Right ventricle myocardium inferior (tissue), 1 donor: ENCODE results near the gene SSBP2. TPM values are rescaled to one million over a fixed set of nuclear protein-coding genes. Genes with fewer than 3 reads are reported as not detected.
A peak's percentile ranks its signal among the peaks of the same experiment; 100 is the strongest.
"Not testable (repeated sequence)": the region's sequence is repeated elsewhere in the genome, so short reads cannot be mapped to it uniquely, and the experiment has no call there.

Experiments used
- ATAC-seq: fragments of 200-7000 bp; cut with Tn5 transposase; one replicate; pipeline ENCODE4 v1.9.1; 2020; ENCODE audit warnings: mild to moderate bottlenecking, moderate library complexity
- DNase-seq: peaks from one replicate; pipeline ENCODE4 v3.0.0; 2021; ENCODE audit errors: missing footprints
- intact Hi-C: fragments of 100-400 bp; cut with DNase I; formaldehyde crosslinking; loops from one replicate; pipeline ENCODE4 v1.11.0; 2022
- total RNA-seq: library from RNA; stranded (reverse); fragmentation: NEBNext Ultra II Directional; extraction: Animal tissue kit (Norgen Biotek cat#: 25700); gene quantifications from one replicate; pipeline ENCODE4 v1.2.1, GENCODE V29; 2021
- donor health status: DM: no; HTN: yes; CAD: no; lungs with severe emphysema.

Gene SSBP2
- total RNA-seq, 1 donor from 2014 or later = 55.4 TPM

DNA sequence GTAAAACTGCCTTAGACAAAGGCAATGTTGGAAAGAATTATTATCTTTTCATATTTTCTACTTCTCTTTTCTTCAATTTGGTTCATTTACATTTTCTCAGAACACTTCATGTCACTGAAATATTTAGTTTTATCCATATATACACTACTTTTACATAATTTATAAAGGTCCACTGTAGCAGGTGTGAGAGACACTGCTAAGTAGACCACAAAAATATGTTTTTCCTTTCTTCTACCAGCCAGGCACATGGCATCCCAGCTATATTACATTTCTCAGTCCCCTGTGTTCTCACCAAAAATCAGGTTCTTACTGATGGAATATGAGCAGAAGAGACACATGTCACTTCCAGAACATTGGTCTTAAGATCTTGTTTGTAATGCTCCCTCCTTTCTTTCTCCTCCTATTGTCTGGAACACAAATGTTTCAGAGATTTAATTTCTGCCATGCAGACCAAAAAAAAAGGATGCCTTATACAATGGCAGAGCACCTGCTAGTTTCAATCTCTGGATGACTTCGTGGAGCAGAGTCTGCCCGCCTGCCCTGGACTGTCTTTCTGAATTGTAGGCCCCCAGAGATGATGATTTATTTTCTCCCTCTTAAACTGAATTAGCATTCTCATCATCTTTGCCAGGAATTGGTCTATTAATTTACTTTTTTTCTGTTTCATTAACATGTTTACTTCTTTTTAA, 231.5 kb downstream of the SSBP2 start:
- DNase-seq (no peak), ATAC-seq (no peak)
- intact Hi-C loops = no loop called here

GRCh38 chr5:81517462-81517861, 233.4 kb downstream of the SSBP2 start:
- ATAC-seq (no peak), DNase-seq (no peak)
- intact Hi-C loops = no loop called here

GRCh38 chr5:81516091-81516490, 234.8 kb downstream of the SSBP2 start:
- DNase-seq = no peak
- intact Hi-C loops = no loop called here
- ATAC-seq = no peak

- ATAC-seq = no peak
- DNase-seq = no peak
- intact Hi-C loops = no loop called here
These were observed 236.9 kb downstream of the SSBP2 start for GRCh38 chr5:81513982-81514381.

GRCh38 chr5:81513473-81513872, 237.4 kb downstream of the SSBP2 start:
- DNase-seq (no peak), ATAC-seq (no peak)
- intact Hi-C loops = no loop called here

DNA sequence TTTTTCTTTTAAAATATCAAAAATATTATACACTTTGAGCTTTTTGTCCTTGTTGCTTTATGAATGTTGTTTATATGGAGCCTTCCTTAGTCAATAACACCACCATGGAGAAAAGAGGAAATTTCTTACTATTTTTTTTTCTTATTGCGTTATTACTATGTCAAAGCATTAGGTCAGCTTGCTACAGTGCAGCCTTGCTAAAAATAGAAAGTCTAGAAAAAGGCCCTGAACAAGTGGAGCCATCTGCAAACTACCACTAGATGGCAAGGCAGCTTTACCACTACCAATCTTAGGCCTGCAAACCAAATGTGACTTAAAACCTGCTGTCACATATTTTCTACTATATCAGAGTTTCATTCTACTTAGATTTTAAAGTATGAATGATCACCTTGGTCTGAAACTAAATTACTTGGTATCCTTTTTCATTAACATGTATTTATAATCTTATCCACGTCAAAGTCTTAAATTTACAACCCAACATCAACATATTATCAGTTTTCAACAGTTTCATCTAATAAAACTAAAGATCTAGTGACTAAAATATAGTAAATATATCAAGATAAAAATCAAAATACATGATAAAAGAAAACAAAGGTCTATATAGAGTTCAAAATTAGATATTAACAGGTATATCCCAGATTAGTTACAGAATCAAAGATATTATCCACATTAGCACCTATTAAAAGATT, 243.9 kb downstream of the SSBP2 start:
- intact Hi-C loops = loop anchor here (1.0 to 10.0 kb wide), 5 partner anchors 244 to 659 kb away; partner anchors contain the start of genes ATG10 and SSBP2
- peak; percentile 99 for ATAC-seq
- no peak for DNase-seq

- no peak for DNase-seq
- ATAC-seq = no peak
- intact Hi-C loops = loop anchor here (2.0 to 10.0 kb wide), 4 partner anchors 244 to 466 kb away; partner anchors contain the start of genes ATG10 and SSBP2
These were observed 244.5 kb downstream of the SSBP2 start for GRCh38 chr5:81506378-81506777.

DNA sequence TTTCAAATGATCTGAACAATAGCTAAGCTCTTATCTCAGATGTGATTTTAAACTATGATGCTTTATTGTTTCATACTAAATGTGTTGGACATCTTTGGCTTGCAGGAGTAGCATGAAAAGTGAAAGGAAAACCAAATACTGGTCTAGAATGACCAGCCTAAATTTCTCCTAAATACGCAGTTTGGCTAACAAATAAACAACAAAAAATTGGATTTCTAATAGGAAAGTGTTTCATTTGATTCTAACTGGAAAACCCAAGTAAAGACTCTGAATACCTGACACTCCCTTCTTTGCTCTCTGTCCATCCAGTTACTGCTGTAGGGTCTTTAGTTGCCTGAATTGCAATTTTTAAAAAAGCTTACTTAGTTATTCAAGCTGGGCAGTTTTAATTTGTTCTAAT, 245.2 kb downstream of the SSBP2 start:
- DNase-seq = no peak
- no peak for ATAC-seq
- intact Hi-C loops = loop anchor here (2.0 to 10.0 kb wide), 4 partner anchors 245 to 467 kb away; partner anchors contain the start of genes ATG10 and SSBP2

DNA sequence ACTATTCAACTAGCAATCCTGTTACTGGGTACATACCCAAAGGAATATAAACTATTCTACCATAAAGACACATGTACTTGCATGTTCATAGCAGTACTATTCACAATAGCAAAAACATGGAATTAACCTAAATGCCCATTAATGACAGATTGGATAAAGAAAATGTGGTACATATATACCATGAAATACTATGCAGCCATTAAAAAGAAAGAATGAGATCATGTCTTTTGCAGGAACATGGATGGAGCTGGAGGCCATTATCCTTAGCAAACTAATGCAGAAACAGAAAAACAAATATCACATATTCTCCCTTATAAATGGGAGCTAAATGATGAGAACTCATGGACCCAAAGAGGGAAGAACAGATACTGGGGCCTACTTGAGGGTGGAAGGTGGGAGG, 247.3 kb downstream of the SSBP2 start:
- intact Hi-C loops = loop anchor here (10.0 kb wide), 1 partner anchor 381 kb away; no protein-coding TSS in a partner anchor
- ATAC-seq, DNase-seq: not testable (repeated sequence)

DNA sequence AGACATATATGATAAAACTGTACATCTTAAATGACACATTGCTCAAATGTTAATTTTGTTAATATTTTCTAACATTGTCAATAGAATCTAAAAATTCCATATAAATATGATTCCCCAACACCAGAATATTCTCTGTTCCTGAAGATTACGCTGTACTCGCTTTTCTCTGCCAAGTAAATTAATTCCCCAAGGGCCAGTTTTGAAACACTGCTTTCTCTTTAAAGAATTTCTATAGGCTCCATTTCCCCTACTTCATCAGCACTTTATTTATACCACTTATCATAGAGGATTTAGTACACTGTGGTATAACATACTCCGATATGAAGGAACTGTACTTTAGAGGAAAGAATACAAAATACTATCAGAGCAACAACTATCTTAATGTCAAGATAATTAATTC, 255.6 kb downstream of the SSBP2 start:
- no peak for ATAC-seq
- DNase-seq = no peak
- intact Hi-C loops = no loop called here

DNA sequence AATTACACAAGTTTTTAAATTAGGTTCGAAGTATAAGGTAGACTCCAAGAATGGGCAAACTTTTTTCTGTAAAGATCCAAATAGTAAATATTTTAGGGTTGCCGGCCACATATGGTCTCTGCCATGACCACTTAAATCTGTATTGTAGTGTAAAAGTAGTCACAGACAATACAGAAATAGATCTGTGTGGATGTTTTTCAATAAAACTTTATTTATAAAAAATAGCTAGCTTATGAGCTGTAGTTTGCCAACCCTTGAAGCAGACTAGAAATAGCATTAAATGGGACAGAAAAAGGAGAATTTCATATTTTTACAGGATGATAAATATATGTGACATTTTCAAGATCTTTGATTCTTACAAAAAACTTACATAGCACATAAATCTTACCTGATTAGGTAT, 262.0 kb downstream of the SSBP2 start:
- no peak for ATAC-seq
- intact Hi-C loops = no loop called here
- DNase-seq = no peak

GRCh38 chr5:81486711-81487110, 264.2 kb downstream of the SSBP2 start:
- intact Hi-C loops = no loop called here

DNA sequence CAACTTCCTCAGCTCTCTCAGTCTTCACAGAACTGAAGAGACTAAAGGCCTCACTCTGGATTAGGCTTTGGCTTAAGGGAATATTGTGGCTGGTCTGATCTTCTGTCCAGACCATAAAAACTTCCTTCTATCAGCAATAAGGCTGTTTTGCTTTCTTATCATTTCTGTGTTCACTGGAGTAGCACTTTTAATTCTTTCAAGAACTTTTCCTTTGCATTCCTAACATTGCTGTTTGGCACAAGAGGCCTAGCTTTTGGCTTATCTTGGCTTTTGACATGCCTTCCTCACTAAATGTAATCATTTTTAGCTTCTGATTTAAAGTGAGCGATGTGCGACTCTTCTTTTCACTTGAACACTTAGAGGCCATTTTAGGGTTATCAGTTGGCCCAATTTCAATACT, 268.3 kb downstream of the SSBP2 start:
- intact Hi-C loops = no loop called here
- no peak for DNase-seq
- ATAC-seq = no peak

More at GRCh38 chr5:81486711-81487110, 264.2 kb downstream of the SSBP2 start:
- DNase-seq = no peak
- ATAC-seq = no peak

GRCh38 chr5:81473395-81473794, 277.5 kb downstream of the SSBP2 start:
- ATAC-seq, intact Hi-C loops, DNase-seq: not testable (repeated sequence)

GRCh38 chr5:81469676-81470075, 281.2 kb downstream of the SSBP2 start:
- intact Hi-C loops = no loop called here
- no peak for DNase-seq
- ATAC-seq = no peak

GRCh38 chr5:81450940-81451339, 300.0 kb downstream of the SSBP2 start:
- DNase-seq (no peak), ATAC-seq (no peak)
- intact Hi-C loops = no loop called here

DNA sequence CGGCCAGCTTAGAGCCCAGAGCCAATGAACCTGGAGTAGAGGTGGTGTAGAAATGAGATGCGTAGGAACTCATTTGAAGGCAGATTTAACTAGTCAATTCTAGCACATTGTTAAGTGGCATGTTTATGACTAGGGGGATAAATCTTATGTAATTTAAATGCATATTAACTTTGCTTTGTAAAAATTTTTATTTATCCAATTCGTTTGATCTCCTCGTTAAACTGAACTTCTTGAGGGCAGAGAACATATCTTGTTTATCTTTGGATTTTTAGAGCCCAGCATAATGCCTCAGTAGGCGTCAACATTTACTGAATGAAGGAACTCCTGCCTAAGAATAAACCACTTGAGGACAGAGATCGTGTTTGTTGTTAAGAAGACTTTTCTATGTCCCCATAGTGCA, 315.9 kb downstream of the SSBP2 start:
- DNase-seq (no peak), ATAC-seq (no peak)
- intact Hi-C loops = no loop called here

- no peak for DNase-seq
- intact Hi-C loops = loop anchor here (5.0 to 10.0 kb wide), 4 partner anchors 325 to 797 kb away; partner anchors contain the start of gene SSBP2
- no peak for ATAC-seq
These were observed 320.9 kb downstream of the SSBP2 start for GRCh38 chr5:81429985-81430384.

GRCh38 chr5:81429363-81429762, 321.5 kb downstream of the SSBP2 start:
- no peak for ATAC-seq
- intact Hi-C loops = loop anchor here (5.0 to 10.0 kb wide), 4 partner anchors 325 to 798 kb away; partner anchors contain the start of gene SSBP2
- no peak for DNase-seq

- DNase-seq = no peak
- intact Hi-C loops = loop anchor here (5.0 to 10.0 kb wide), 4 partner anchors 326 to 798 kb away; partner anchors contain the start of gene SSBP2
- ATAC-seq = no peak
These were observed 322.0 kb downstream of the SSBP2 start for GRCh38 chr5:81428861-81429260.
